Measurements from ENCODE around the gene LSM11. TPM values are rescaled to one million over a fixed set of nuclear protein-coding genes. Genes with fewer than 3 reads are reported as not detected.

Gene LSM11
- total RNA-seq, 3 donors from 2014 or later (not counting 1 experiment from before 2014, with no cell fraction given), result 1.2 to 2.3 (median 2.0) TPM

DNA sequence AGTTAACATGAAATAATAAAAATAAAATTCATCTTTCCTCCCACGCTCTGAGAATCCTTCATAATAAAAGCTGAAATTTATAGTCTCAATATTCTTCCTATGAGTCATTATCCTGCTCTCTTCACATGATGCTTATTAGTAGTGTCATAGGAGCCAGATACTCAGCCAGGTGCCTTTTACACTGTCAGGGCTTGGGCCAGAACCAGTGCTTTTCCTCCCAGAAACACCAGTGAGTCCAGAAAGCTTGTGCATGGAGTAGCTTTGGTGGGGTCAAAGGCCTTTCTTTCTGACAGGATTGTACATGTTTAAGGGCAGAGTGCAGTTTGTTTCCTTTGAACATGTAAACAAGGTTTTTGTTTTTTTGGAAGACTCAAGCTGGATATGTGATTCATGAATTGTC, 6.8 kb downstream of the LSM11 start:
- H3K36me3 Mint-ChIP-seq, result peaks cover 7% of the 10 kb centered on the region
- no peaks in the 10 kb centered on the region for H3K4me1 ChIP-seq (ENCODE audit: control insufficient read depth, insufficient read depth, low read length)
- no peak overlapping the region for H3K4me3 ChIP-seq (ENCODE audit: low read length)
- intact Hi-C loops (cut with micrococcal nuclease), result no loop called here
- H3K27me3 Mint-ChIP-seq (ENCODE audit: low read depth in 2 of 2), result no peaks in the 10 kb centered on the region
- TF ChIP-seq, protein P1, sequence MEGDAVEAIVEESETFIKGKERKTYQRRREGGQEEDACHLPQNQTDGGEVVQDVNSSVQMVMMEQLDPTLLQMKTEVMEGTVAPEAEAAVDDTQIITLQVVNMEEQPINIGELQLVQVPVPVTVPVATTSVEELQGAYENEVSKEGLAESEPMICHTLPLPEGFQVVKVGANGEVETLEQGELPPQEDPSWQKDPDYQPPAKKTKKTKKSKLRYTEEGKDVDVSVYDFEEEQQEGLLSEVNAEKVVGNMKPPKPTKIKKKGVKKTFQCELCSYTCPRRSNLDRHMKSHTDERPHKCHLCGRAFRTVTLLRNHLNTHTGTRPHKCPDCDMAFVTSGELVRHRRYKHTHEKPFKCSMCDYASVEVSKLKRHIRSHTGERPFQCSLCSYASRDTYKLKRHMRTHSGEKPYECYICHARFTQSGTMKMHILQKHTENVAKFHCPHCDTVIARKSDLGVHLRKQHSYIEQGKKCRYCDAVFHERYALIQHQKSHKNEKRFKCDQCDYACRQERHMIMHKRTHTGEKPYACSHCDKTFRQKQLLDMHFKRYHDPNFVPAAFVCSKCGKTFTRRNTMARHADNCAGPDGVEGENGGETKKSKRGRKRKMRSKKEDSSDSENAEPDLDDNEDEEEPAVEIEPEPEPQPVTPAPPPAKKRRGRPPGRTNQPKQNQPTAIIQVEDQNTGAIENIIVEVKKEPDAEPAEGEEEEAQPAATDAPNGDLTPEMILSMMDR (IDR thresholded peaks at IDR 0.05), result no peak
- no peak for ATAC-seq
- no peaks in the 10 kb centered on the region for H3K9me3 Mint-ChIP-seq
- H3K27ac Mint-ChIP-seq, result no peak overlapping the region
- H3K27ac ChIP-seq (ENCODE audit: low read length), result no peak overlapping the region
- WGBS (ENCODE audit: insufficient coverage), result no CpG with 5 or more reads among the region's 1 CpG
- H3K4me3 Mint-ChIP-seq, result no peak overlapping the region
- no peak for DNase-seq
- peaks cover 3 to 4% of the 10 kb centered on the region in 2 donors for H3K4me1 Mint-ChIP-seq
- peaks cover 16% of the 10 kb centered on the region for H3K36me3 ChIP-seq (ENCODE audit: control insufficient read depth, insufficient read depth, low read length)
- H3K9me3 ChIP-seq (ENCODE audit: control insufficient read depth, insufficient read depth, low read length), result no peaks in the 10 kb centered on the region
- no peaks in the 10 kb centered on the region for H3K27me3 ChIP-seq (ENCODE audit: control insufficient read depth, insufficient read depth, low read length)

DNA sequence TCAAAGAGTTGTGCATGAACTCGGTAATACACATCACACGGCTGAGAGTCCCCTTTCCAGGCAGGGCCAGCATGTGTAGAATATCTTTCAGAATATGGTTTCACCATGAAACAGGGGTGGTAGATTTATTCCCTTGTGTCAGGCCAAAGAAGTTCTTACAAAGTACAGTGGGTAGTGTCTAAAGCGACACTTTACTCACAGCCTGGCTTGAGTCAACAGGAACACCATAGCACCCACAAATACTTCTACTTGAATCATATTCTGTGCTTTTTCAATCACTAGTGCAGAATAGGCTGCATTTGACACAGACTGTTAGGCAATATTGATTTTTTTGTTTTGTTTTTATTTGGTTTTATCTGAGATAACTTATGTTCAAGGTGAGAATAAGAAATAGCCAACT, 12.6 kb downstream of the LSM11 start:
- Histone ChIP-seq H3K27me3 (ENCODE audit: control insufficient read depth, insufficient read depth, low read length) (no peaks in the 10 kb centered on the region), H3K4me1 (ENCODE audit: control insufficient read depth, insufficient read depth, low read length) (no peaks in the 10 kb centered on the region), H3K27ac (ENCODE audit: low read length) (no peak overlapping the region), H3K4me3 (ENCODE audit: low read length) (no peak overlapping the region), H3K9me3 (ENCODE audit: control insufficient read depth, insufficient read depth, low read length) (no peaks in the 10 kb centered on the region), H3K36me3 (ENCODE audit: control insufficient read depth, insufficient read depth, low read length) (peaks cover 24% of the 10 kb centered on the region)
- DNase-seq, result no peak
- 93% methylated on average over 3 of the region's 3 CpGs for WGBS (ENCODE audit: insufficient coverage)
- peak in 1 of 3 donors; percentile 24 for ATAC-seq
- no peak overlapping the region for H3K27ac Mint-ChIP-seq
- H3K4me3 Mint-ChIP-seq, result no peak overlapping the region
- no peaks in the 10 kb centered on the region for H3K9me3 Mint-ChIP-seq
- TF ChIP-seq, protein P1 (IDR thresholded peaks at IDR 0.05), result no peak
- peaks cover 7% of the 10 kb centered on the region for H3K36me3 Mint-ChIP-seq
- intact Hi-C loops (cut with micrococcal nuclease), result no loop called here
- no peaks in the 10 kb centered on the region for H3K27me3 Mint-ChIP-seq (ENCODE audit: low read depth in 2 of 2)
- H3K4me1 Mint-ChIP-seq, result no peaks in the 10 kb centered on the region

DNA sequence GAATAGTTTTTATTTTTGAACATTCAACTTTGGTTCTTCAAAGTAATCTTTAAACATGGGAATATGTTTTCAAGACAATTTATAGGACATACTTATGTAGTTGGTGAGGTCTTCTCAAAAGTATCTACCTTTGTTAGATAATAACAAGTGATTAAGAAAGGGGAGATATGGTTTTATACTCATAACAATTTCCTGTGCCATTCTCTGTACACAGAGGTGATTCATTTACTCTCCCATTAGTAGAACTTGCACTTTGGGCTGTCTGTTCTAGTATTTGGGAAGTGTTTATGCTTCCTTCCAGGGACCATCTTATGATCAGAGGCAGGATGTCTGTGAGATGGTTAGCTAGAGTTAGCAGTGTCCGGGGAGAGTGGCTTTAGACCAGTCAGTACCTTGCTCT, 15.2 kb downstream of the LSM11 start:
- Mint-ChIP-seq H3K36me3 (no peaks in the 10 kb centered on the region), H3K27ac (no peak overlapping the region), H3K4me1 (no peaks in the 10 kb centered on the region), H3K4me3 (no peak overlapping the region), H3K9me3 (no peaks in the 10 kb centered on the region), H3K27me3 (ENCODE audit: low read depth in 2 of 2) (no peaks in the 10 kb centered on the region)
- H3K27ac ChIP-seq (ENCODE audit: low read length), result no peak overlapping the region
- DNase-seq, result no peak
- H3K4me1 ChIP-seq (ENCODE audit: control insufficient read depth, insufficient read depth, low read length), result no peaks in the 10 kb centered on the region
- TF ChIP-seq, protein P1 (IDR thresholded peaks at IDR 0.05), result no peak
- ATAC-seq, result no peak
- WGBS (ENCODE audit: insufficient coverage), result 88% methylated on average over 1 of the region's 1 CpG
- intact Hi-C loops (cut with micrococcal nuclease), result no loop called here
- no peaks in the 10 kb centered on the region for H3K27me3 ChIP-seq (ENCODE audit: control insufficient read depth, insufficient read depth, low read length)
- H3K4me3 ChIP-seq (ENCODE audit: low read length), result no peak overlapping the region
- H3K9me3 ChIP-seq (ENCODE audit: control insufficient read depth, insufficient read depth, low read length), result no peaks in the 10 kb centered on the region
- peaks cover 17% of the 10 kb centered on the region for H3K36me3 ChIP-seq (ENCODE audit: control insufficient read depth, insufficient read depth, low read length)
